LHCN-M2 (cell line): Measurements from ENCODE around the gene PTPRN2. TPM values are rescaled to one million over a fixed set of nuclear protein-coding genes. Genes with fewer than 3 reads are reported as not detected.

Experiments
- DNase-seq: peaks from one replicate; pipeline ENCODE4 v3.0.0-alpha.2; 2012; ENCODE audit warnings: low read depth
- total RNA-seq: library from RNA; depleted of rRNA; stranded (reverse); fragments of >200 nt; gene quantifications from 2 replicates; pipeline ENCODE4 v1.2.3, GENCODE V29; 2014

The PTPRN2 gene
- total RNA-seq, 1 experiment from 2014 or later, result 0.11 TPM

GRCh38 chr7:158003441-158004122 is 584.0 kb downstream of the PTPRN2 start:
- no peak for DNase-seq

GRCh38 chr7:158002486-158003080 is 585.0 kb downstream of the PTPRN2 start:
- DNase-seq, result no peak

GRCh38 chr7:158001621-158002320 is 585.9 kb downstream of the PTPRN2 start:
- no peak for DNase-seq

GRCh38 chr7:158001003-158001402 is 586.6 kb downstream of the PTPRN2 start:
- no peak for DNase-seq

GRCh38 chr7:158000160-158000559 is 587.5 kb downstream of the PTPRN2 start:
- DNase-seq, result no peak

GRCh38 chr7:157998884-157999552 is 588.6 kb downstream of the PTPRN2 start:
- DNase-seq, result no peak

- no peak for DNase-seq
Measured at GRCh38 chr7:157997471-157997870, 590.2 kb downstream of the PTPRN2 start.

GRCh38 chr7:157997080-157997440 is 590.6 kb downstream of the PTPRN2 start:
- DNase-seq, result no peak

GRCh38 chr7:157996359-157997079 is 591.1 kb downstream of the PTPRN2 start:
- no peak for DNase-seq

DNA sequence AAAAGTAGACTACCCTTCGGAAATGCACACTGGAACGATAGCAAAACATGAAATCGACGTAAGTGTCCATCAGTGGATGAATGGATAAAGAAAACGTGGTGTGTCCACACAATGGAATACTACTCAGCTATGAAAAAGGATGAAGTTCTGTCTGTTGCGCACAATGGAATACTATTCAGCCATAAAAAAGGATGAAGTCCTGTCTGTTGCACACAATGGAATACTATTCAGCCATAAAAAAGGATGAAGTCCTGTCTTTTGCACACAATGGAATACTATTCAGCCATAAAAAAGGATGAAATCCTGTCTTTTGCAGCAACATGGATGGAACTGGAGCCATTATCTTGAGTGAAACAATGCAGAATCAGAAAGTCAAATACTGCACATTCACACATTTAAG is 591.8 kb downstream of the PTPRN2 start:
- no peak for DNase-seq

- DNase-seq, result no peak
Measured at GRCh38 chr7:157994319-157994718, 593.3 kb downstream of the PTPRN2 start.

DNA sequence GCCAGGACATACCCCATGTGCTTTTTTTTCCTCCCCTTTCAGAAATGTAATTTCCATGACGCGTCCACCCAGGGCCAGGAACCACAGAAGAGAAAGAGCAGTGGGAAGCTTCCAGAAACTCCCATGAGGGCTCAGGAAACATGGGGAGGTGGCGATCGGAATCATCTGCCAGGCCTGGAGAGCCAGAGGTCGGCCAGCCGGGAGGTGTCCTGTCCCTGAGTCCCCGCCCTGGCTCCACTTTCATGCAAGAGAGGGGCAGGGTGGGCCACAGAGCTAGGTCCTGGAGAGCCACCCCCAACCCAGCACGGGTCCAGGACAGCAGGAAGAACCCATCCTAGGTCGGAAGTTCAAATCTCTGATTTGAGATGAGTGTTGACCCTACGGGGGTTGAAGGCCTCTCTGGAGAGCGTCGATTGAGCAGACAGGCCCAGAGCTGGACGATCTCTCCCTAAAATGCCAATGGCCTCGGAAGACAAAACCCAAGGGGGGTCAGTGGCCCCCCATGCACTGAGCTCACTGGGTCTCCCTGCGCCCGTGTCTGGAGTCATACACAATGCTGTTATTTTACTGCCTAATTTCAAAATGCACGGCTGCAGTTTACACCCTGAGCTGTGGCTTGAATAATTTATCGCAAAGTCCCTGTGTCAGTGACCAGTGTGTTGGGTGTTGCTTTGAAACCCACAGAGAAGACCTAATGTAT is 594.1 kb downstream of the PTPRN2 start:
- no peak for DNase-seq

GRCh38 chr7:157992511-157993160 is 595.0 kb downstream of the PTPRN2 start:
- DNase-seq, result no peak

- no peak for DNase-seq
Measured at GRCh38 chr7:157991761-157992160, 595.9 kb downstream of the PTPRN2 start.

GRCh38 chr7:157991351-157991750 is 596.3 kb downstream of the PTPRN2 start:
- DNase-seq, result no peak

- DNase-seq, result no peak
Measured at GRCh38 chr7:157990881-157991250, 596.8 kb downstream of the PTPRN2 start.

GRCh38 chr7:157990226-157990880 is 597.3 kb downstream of the PTPRN2 start:
- no peak for DNase-seq

DNA sequence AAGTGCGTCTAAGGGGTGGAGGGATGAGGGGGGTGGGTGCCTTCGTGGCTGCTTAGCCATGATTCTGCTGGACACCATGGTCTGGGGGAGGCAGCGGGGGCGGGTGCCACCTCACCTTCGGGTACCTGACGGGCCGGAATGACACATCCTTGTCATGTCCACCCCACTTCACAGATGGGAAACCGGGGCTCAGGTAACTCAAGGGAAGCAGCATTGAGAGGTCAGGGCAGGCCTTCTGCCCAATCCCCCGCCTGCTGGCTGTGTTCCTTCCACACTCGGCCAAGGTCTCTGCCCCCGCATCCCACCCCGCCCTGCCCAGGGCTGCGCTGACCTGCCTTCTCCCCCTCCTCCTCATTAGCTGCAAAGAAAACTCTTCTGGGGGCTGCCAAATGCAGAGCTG is 598.0 kb downstream of the PTPRN2 start:
- DNase-seq, result no peak

GRCh38 chr7:157987906-157988305 is 599.7 kb downstream of the PTPRN2 start:
- DNase-seq, result no peak

DNA sequence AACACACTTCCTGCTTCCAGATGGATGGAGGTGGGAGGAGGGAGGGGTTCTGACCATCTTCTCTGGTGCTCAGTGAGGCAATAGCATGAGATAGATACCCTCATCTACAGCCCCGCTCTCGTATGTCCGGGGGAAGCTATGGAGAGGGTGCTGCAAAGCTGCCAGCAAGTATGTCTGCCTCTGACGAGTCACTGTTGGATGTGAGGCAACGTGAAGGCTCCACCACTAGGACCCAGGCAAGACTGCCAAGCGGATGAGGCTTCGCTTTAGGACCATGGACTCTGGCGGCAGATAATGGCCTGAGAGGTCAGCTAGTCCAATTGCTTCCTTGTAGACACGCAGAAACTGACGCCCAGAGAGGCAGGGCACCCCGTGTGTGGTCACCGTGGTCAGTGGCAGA is 601.6 kb downstream of the PTPRN2 start:
- no peak for DNase-seq
